ENCODE data around the gene RSRC1. TPM values are rescaled to one million over a fixed set of nuclear protein-coding genes. Genes with fewer than 3 reads are reported as not detected.

The RSRC1 gene
- total and polyA plus RNA-seq, 2 donors (not counting 1 experiment from before 2014, with no cell fraction given) = 4.5 to 54.6 TPM

- no peak overlapping the region for H3K27ac ChIP-seq (ENCODE audit: low read length in 2 of 2)
- no peak overlapping the region for H2AFZ ChIP-seq (ENCODE audit: insufficient read depth, low read depth, low read length, poor library complexity, severe bottlenecking)
- no peak for ATAC-seq (ENCODE audit: low read depth)
- ChIA-PET POLR2A (no interaction called here), CTCF (no interaction called here)
- DNase-seq = no peak
- Mint-ChIP-seq H3K27ac (no peak overlapping the region), H3K27me3 (no peaks in the 10 kb centered on the region), H3K9me3 (ENCODE audit: insufficient read depth) (peaks cover 7% of the 10 kb centered on the region), H3K4me3 (no peak overlapping the region), H3K4me1 (no peaks in the 10 kb centered on the region)
- no peaks in the 10 kb centered on the region for H3K79me2 ChIP-seq (ENCODE audit: control insufficient read depth, insufficient read depth, low read length)
- no peak overlapping the region for H3K4me2 ChIP-seq (replicated peaks; ENCODE audit: low read depth, low read length, poor library complexity, severe bottlenecking)
- no peaks in the 10 kb centered on the region for H3K36me3 ChIP-seq (replicated peaks in 1 of 2; ENCODE audit: control extremely low read depth in 1 of 2, control insufficient read depth in 1 of 2, extremely low read depth in 1 of 2, insufficient read depth in 2 of 2, low read length in 1 of 2)
- intact Hi-C loops (cut with micrococcal nuclease) = no loop called here
- peaks cover 0 to 1% (median 0%) of the 10 kb centered on the region in 3 donors for H3K9me3 ChIP-seq (ENCODE audit: control extremely low read depth in 1 of 3, control insufficient read depth in 2 of 3, insufficient read depth in 1 of 3, low read length in 2 of 3)
- no peaks in the 10 kb centered on the region for H3K4me1 ChIP-seq (ENCODE audit: control insufficient read depth in 2 of 2, insufficient read depth in 2 of 2, low read length in 2 of 2)
- H3K27me3 ChIP-seq (replicated peaks in 1 of 4; ENCODE audit: control extremely low read depth in 1 of 4, control insufficient read depth in 3 of 4, insufficient read depth in 4 of 4, low read length in 3 of 4) = no peaks in the 10 kb centered on the region
- no peak overlapping the region for H3K4me3 ChIP-seq (ENCODE audit: control extremely low read depth in 1 of 5, extremely low read depth in 1 of 5, insufficient read depth in 1 of 5, low read depth in 2 of 5, low read length in 4 of 5)
- no peak for TF ChIP-seq EZH2 (IDR thresholded peaks at IDR 0.05; ENCODE audit: borderline replicate concordance, insufficient read depth, low read depth, low read length, poor library complexity, severe bottlenecking)
- TF ChIP-seq, protein P1, sequence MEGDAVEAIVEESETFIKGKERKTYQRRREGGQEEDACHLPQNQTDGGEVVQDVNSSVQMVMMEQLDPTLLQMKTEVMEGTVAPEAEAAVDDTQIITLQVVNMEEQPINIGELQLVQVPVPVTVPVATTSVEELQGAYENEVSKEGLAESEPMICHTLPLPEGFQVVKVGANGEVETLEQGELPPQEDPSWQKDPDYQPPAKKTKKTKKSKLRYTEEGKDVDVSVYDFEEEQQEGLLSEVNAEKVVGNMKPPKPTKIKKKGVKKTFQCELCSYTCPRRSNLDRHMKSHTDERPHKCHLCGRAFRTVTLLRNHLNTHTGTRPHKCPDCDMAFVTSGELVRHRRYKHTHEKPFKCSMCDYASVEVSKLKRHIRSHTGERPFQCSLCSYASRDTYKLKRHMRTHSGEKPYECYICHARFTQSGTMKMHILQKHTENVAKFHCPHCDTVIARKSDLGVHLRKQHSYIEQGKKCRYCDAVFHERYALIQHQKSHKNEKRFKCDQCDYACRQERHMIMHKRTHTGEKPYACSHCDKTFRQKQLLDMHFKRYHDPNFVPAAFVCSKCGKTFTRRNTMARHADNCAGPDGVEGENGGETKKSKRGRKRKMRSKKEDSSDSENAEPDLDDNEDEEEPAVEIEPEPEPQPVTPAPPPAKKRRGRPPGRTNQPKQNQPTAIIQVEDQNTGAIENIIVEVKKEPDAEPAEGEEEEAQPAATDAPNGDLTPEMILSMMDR (IDR thresholded peaks at IDR 0.05) = no peak
- H3K9ac ChIP-seq (ENCODE audit: low read length) = no peak overlapping the region
- H4K20me1 ChIP-seq (ENCODE audit: control insufficient read depth, insufficient read depth, low read length, poor library complexity, severe bottlenecking) = no peaks in the 10 kb centered on the region
Observed at GRCh38 chr3:158505117-158505516, 395.2 kb downstream of the RSRC1 start.

GRCh38 chr3:158506456-158506855 lies 396.6 kb downstream of the RSRC1 start:
- ATAC-seq (ENCODE audit: low read depth) (no peak), DNase-seq (no peak)
- no peaks in the 10 kb centered on the region for H3K4me1 Mint-ChIP-seq
- no peaks in the 10 kb centered on the region for H3K4me1 ChIP-seq (ENCODE audit: control insufficient read depth in 2 of 2, insufficient read depth in 2 of 2, low read length in 2 of 2)
- H2AFZ ChIP-seq (ENCODE audit: insufficient read depth, low read depth, low read length, poor library complexity, severe bottlenecking) = no peak overlapping the region
- H4K20me1 ChIP-seq (ENCODE audit: control insufficient read depth, insufficient read depth, low read length, poor library complexity, severe bottlenecking) = no peaks in the 10 kb centered on the region
- H3K36me3 ChIP-seq (replicated peaks in 1 of 2; ENCODE audit: control extremely low read depth in 1 of 2, control insufficient read depth in 1 of 2, extremely low read depth in 1 of 2, insufficient read depth in 2 of 2, low read length in 1 of 2) = no peaks in the 10 kb centered on the region
- H3K4me2 ChIP-seq (replicated peaks; ENCODE audit: low read depth, low read length, poor library complexity, severe bottlenecking) = no peak overlapping the region
- H3K79me2 ChIP-seq (ENCODE audit: control insufficient read depth, insufficient read depth, low read length) = no peaks in the 10 kb centered on the region
- H3K9ac ChIP-seq (ENCODE audit: low read length) = no peak overlapping the region
- no peaks in the 10 kb centered on the region for H3K27me3 ChIP-seq (replicated peaks in 1 of 4; ENCODE audit: control extremely low read depth in 1 of 4, control insufficient read depth in 3 of 4, insufficient read depth in 4 of 4, low read length in 3 of 4)
- ChIA-PET CTCF (no interaction called here), POLR2A (no interaction called here)
- H3K9me3 Mint-ChIP-seq (ENCODE audit: insufficient read depth) = peaks cover 2% of the 10 kb centered on the region
- H3K4me3 Mint-ChIP-seq = no peak overlapping the region
- H3K27ac Mint-ChIP-seq = no peak overlapping the region
- no peak overlapping the region for H3K4me3 ChIP-seq (ENCODE audit: control extremely low read depth in 1 of 5, extremely low read depth in 1 of 5, insufficient read depth in 1 of 5, low read depth in 2 of 5, low read length in 4 of 5)
- intact Hi-C loops (cut with micrococcal nuclease) = no loop called here
- no peaks in the 10 kb centered on the region for H3K27me3 Mint-ChIP-seq
- no peak overlapping the region for H3K27ac ChIP-seq (ENCODE audit: low read length in 2 of 2)
- H3K9me3 ChIP-seq (ENCODE audit: control extremely low read depth in 1 of 3, control insufficient read depth in 2 of 3, insufficient read depth in 1 of 3, low read length in 2 of 3) = no peaks in the 10 kb centered on the region
- 29% methylated on average over 1 of the region's 5 CpGs for WGBS (ENCODE audit: insufficient coverage)
- TF ChIP-seq EZH2 (IDR thresholded peaks at IDR 0.05; ENCODE audit: borderline replicate concordance, insufficient read depth, low read depth, low read length, poor library complexity, severe bottlenecking) = no peak
- TF ChIP-seq, protein P1 (IDR thresholded peaks at IDR 0.05) = no peak
